NCI-H1048 (cell line): ENCODE measurements around the gene LRRC34.

Source experiments
- DNase-seq: peaks from one replicate; lab custom pipeline; 2025; lab: John Stamatoyannopoulos, UW

Gene LRRC34, protein sequence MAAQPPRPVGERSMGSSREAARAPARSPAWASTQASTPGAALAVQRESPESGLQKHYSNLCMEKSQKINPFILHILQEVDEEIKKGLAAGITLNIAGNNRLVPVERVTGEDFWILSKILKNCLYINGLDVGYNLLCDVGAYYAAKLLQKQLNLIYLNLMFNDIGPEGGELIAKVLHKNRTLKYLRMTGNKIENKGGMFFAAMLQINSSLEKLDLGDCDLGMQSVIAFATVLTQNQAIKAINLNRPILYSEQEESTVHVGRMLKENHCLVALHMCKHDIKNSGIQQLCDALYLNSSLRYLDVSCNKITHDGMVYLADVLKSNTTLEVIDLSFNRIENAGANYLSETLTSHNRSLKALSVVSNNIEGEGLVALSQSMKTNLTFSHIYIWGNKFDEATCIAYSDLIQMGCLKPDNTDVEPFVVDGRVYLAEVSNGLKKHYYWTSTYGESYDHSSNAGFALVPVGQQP

DNA sequence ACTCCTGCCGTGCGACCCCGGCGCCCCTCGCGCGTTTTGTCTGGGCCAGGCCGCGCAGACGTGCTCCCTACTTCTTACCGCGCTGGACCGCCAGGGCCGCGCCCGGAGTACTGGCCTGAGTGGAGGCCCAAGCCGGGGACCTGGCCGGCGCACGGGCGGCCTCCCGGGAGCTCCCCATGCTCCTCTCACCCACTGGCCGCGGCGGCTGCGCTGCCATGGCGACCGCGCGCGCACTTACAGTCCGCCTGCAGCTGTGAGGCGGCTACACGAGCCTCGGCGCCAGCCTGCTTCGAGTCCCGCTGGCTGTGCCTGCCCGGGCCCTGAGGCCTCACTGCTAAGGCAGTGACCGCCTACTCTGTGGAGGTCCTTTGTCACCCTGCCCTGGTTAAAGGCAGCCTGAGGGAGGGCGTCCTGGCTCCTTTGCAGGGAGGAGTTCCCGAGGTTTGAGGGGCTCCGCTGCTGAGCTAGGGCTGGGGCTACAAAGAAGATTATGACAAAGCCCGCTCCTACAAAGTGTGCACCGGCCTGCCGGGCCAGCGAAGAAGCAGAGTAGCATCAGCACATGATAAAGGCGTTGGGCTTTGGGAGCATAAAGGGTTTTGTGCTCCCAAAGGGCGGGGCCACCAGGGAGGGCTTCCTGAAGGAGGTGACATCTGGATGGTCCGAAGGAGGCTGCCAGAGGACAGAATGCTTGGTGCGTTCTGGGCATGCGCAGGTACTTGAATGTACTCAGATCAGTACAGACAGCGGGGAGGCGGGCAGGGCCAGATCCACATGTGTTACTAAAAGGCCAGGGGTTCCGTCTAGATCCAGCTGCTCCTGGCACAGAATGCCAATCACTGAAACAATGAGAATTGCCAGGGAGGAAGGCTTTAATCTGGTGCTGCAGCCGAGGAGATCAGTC, at the start of gene LRRC34, which contains the start of gene LRRIQ4:
Gene LRRC34 (minus strand): TSS at position 573 of the 904 bp plus-strand sequence. CDS start 356 bp downstream, at position 217.
Gene LRRIQ4 (plus strand): TSS at position 539 of the 904 bp plus-strand sequence. CDS start 9,052 bp downstream, outside the sequence.
- DNase-seq = no peak

DNA sequence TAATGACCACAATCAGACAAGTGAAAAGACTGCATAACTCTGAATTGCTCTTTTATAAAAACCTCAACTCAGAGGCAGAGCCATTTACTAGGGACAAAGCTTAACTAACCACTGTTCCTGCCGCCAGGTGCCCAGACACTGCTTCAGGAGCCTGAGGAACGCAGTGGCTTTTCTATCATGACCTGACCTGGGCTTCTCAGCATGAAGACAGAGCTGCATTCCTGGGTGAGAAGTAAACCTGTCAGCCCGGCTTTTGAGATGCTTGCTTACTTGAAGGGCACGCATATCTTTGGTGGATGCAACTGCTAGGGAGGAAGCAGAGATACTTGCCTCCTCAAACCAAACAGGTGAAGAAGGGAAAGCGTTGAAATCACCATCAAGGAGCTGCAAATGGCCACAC, 49.2 kb upstream of the LRRC34 start:
- DNase-seq = no peak

DNA sequence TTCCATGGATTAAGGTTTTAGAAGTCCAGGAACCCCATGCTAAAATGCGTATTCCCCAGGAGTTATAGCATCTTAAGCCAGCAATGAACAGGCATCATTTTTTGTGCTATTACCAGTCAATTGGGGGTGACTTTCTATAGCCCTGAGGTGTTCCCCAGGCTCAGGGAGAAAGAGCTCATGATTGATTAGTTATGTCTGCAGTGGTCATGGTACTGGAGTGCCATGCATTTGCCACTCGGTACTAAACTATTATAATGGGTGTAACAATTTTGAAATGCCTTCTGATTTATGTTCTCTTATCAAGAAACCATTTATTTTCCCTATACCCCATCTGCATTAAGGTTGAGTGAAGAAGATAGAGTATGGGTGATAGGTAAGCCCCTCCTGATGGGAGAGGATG, 45.1 kb upstream of the LRRC34 start:
- DNase-seq = no peak

DNA sequence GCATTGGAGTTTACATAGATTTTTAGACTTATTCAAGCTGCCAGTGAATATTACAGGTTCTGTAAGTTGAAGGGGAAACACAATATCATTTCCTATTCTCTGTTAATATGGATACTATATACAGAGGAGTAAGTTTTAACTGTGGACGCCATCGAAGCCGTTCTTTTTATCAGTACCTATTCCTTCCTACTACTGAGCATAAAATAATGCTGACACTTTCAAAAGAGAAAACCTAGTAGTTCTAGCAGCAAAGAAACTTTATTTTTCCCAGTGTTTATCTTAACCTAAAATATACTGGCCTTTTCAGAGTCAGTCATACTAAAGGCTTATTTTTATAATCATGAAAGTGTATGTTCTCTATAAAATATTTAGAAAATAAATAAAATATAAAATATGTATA, 42.8 kb upstream of the LRRC34 start:
- no peak for DNase-seq

DNA sequence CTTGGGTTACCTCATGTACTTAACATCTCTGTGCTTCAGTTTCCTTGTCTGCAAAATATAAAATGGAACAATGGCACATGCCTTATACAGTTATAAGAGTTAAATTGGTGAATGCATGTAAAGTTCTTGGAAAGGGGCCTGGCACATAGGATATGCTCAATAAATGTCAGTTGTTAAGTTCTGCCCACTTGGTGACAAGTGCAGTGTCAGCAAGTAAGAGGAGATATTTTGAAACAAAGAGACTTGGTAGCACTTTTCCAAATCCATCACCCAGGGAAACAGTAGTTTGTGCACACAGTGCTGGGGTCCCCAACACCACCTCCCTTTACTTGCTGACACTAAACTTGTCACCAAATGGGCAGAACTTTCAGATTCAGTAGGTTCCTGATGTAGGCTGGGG, 37.9 kb upstream of the LRRC34 start:
- DNase-seq = no peak

DNA sequence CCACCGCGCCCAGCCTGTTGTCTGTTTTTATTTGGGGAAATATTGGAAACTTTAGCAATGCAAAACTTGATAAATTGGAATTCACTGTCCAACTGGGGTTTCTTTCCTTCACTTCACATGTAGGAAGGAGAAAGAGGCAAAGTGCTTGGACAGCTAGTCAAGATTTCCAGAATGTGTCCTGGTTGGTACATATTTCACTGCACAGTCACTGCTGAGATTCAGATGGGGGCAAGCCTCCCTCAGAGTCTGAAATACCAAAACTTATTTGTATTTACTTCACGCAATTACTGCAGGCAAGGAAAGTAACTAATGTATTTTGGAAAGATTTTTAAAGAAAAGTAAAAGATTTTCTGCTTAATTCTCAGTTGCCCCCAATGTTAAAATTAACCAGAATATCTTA, 36.0 kb upstream of the LRRC34 start:
- no peak for DNase-seq

DNA sequence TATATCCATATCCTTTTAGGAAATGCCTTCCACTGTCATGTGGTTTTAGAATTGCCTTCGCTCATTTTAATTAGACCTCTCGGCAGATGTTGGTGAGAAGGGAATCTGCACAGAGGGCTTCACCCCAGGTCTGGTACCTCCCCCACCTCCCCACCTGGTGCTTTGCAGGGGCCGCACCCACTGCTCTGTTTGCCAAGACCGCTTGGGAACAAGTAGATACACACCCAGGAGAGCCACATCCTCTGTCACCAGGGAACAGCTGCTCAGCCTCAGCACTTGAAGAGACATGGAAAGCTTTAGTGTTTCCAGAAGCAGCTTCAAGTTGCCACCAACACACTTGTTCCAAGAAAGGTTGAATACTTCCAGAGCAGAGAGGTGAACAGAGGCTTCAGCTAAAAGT, 35.2 kb upstream of the LRRC34 start:
- DNase-seq = no peak

DNA sequence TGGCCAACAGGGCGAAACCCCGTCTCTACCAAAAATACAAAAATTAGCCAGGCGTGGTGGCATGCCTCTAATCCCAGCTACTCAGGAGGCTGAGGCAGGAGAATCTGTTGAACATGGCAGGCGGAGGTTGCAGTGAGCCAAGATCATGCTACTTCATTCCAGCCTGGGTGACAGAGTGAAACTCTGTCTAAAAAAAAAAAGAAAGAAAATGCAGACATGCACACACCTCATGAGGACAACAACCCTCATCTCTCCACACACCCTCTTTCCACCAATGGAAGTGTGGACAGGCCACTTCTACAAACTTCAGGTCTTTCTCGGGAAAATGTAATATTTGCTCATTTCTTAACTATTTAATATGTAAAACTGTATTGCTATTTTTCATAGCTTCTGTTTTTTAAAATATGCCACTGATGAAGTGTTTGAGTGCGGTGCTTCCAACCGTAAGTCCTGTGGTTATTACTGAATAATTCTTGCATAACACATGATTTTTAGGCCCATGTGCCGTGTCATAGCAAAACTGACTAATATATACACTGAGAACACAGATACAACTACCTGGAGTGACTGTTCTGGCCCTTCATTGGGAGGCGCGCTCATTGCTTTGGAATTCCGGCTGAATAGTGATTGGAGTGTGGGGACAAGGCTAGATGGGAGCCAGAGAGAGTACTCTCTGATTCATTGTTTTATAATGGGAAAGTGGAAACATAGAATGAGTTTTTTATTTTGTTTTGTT, 33.9 kb upstream of the LRRC34 start:
- no peak for DNase-seq

DNA sequence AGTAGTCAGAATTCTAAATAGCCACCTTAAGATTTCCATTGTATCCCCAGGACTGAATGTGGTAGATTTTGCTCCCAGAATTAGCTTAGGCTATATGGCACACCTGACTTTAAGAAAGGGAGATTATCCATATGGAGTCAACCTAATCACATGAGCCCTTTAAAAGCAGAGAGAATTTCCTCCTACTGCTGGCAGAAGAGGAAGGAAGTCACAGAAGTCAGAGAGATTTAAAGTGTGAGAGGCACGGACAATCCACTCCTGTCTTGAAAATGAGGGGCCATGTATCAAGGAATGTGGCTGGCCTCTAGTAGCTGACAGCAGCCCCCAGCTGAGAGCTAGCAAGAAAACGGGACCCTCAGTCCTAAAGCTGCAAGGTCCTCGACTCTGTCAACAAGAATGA, 30.3 kb upstream of the LRRC34 start:
- DNase-seq = no peak

DNA sequence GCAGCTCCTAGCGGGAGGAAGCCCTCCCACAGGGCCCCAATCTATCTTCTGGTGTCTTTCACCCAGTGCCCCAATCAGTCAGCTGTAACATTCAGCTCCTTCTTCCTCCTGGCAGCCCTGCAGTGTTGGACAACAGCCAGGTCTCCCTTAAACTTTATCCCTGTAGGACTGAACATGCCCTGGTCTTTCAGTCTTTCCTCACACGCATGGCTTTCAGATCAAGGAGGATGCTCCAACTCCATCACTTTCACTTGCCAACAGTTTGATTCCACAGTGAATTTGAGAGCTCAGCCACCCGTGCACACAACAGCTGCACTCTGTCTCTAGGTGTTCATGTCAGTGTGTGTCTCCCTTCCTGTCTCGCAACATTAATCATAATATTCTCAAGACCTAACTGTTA, 28.5 kb upstream of the LRRC34 start:
- DNase-seq = no peak

DNA sequence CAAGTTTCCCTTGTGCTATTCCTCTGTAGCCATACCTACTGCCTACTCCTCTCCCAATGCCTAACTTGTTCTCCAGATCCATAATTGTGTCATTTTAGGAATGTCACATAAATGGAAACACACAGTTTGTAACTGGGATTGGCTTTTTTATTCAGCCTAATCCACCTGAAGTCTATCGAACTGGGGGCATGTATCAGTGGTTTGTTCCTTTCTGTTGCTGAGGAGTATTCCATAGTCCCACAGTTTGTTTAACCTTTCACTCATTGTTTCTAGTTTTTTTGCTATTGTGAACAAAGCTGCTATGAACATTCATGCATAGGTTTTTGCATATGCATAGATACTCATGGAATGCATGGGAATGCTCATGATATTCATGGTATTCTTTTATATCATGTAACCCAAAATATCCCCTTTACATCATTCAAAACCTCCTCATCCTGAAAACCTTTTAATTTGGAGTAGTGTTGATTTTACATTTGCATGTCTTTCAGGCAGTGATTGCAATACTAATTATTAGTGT, 25.9 kb upstream of the LRRC34 start:
- no peak for DNase-seq

DNA sequence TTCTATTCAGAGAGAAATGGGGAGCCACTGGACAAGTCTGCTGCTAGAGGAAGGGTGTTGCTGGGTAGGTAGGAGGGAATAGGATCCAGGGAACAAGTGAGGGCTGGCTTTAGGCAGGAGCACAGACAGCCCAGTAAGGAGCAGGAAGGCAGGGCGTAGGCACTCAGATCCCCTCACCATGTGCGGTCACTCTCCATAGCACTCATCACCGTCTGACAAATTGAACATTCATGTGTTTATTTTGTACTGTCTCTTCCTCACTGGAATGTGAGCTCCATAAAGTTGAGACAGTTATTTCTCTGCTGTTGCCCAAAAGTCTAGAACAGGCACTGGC, 24.2 kb upstream of the LRRC34 start:
- DNase-seq = no peak

DNA sequence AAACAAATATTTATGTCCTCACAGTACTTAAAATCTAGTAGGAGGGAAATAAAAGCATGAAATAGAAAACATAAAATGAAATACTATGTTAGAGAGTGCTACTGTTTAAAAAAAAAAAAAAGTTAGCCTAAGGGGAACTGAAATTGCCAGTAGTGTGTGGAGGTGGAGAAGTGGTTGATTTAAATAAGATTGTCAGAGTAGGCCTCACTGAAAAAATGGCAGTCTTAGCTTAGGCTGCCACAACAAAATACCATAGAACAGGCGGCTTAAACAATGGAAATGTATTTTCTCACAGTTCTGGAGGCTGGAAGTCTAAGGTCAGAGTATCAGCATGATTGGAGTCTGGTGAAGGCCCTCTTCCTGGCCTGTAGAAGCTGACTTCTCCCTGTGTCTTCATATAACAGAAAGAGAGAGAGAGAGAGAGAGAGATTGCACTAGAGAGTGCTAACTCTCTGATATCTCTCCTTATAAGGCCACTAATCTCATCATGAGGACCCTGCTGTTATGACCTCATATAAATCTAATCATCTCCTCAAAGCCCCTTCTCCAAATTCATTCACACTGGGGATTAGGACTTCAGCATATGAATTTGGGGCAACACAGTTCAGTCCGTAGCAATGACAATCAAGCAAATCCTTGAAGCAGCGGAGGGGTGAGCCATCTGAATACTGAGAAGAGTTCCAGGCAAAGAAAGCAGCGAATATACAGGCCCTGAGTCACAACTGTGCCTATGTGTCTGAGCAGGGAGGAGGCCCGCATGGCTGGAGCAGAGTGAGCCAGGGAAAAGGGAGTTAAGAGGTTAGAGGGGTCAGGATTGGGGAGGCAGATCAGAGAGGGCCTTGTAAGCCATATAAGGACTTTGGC, 23.6 kb upstream of the LRRC34 start:
- no peak for DNase-seq

DNA sequence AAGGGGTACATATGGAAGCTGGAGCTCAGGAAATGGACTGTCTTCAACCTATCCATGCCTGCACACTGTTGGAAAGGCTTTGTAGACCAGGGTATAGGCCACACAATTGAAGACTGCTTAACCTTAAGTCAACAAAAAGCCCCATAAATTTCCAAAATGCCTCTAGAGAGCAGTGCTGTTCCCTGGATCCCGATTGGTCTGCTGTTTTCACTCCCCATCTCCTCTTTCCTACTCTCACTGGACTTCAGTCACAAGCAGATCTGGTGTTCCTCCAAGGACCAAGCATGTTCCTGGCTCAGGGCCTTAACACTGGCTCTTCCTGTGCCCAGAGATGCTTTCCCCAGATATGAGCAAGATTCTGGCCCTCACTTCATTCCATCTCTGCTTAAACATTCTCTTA, 22.8 kb upstream of the LRRC34 start:
- no peak for DNase-seq

DNA sequence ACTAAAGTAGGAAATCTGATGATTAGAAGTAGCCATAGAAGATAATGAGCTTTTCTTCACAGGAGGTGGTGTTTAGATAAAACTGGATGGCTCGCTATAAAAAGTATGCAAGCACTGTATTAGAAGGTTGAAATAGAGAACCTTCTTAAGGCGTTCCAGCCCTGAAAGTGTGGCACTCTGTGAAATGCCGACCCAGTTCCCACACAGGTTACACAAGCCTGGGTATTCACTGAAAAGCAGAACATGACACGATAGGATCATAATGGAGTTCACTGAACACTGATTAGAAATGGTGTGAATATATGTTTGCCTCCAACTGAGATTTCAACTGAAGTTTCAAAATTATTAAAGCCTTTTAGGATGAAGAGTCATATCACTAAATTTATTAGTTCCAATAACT, 15.0 kb upstream of the LRRC34 start:
- DNase-seq = no peak

DNA sequence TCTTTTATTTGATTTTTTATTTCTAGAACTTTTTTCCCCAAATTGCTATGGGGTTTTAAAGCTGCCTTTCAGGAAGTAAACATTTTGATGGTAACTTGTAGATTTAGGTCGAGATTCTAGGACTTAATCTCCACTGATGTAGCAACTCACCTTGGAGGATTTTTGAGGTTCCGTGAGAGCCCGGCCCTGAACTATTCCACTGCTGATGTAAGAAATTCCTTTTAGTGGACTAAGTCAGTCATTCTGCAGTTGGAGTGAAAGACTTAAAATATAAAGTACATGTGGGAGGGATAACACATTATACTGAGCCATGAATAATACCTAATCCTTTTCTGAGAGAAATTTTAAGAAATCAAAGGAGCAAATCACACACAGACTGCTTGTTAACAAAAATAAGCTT, 12.6 kb upstream of the LRRC34 start:
- DNase-seq = no peak

DNA sequence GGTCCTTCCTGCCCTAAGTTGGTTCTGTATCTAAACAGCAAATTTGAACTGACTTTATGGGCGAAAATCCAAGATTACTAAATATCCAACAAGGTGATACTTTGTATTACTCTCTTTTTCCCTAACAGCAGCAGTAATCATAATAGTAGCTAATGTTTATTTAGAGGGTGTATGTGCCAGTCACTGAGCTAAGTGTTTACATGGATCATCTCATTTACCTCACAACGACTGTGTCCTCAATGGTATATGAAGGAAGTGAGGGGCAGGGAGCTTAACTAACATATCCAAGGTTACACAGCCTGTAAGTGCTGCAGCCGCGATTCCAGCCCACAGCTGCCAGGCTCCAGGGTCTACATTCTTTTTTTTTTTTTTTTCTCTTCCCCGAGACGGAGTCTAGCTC, 10.3 kb upstream of the LRRC34 start:
- DNase-seq = no peak

DNA sequence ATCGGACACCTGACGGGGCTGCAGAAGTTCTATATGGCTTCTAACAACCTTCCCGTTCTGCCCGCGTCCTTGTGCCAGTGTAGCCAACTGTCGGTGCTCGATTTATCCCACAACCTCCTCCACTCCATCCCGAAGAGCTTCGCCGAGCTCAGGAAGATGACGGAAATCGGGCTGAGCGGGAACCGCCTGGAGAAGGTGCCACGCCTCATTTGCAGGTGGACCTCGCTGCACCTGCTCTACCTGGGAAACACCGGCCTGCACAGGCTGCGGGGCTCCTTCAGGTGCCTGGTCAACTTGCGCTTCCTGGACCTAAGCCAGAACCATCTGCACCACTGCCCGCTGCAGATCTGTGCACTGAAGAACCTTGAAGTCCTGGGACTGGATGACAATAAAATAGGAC, 9.8 kb upstream of the LRRC34 start:
- DNase-seq = no peak

DNA sequence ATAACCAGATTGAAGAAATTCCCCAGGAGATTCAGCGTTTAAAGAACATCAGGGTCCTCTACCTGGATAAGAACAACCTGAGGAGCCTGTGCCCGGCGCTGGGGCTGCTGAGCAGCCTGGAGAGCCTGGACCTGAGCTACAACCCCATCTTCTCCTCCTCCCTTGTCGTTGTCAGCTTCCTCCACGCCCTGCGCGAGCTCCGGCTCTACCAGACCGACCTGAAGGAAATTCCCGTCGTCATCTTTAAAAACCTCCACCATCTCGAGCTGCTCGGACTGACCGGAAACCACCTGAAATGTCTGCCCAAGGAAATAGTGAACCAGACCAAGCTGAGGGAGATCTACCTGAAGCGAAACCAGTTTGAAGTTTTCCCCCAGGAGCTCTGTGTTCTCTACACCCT, 9.4 kb upstream of the LRRC34 start:
- no peak for DNase-seq

DNA sequence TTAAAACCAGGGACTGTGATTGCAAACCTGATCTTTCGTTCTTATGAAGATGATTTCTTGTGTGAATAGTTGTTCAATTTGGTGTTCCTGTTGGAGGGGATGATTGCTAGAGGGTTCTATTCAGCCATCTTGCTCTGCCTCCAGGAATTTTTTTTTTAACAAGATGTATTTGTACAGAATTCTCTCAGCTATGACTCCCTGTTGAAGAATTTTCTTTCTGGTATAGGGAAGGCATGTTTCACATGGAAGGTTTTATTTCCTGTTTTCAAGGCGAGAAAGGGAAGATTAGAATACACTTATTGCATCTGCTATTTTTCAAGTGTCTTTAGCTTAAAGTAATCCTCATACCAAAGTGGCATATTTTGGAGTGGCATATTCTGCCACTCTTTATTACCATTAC, 5.6 kb upstream of the LRRC34 start:
- DNase-seq = no peak

DNA sequence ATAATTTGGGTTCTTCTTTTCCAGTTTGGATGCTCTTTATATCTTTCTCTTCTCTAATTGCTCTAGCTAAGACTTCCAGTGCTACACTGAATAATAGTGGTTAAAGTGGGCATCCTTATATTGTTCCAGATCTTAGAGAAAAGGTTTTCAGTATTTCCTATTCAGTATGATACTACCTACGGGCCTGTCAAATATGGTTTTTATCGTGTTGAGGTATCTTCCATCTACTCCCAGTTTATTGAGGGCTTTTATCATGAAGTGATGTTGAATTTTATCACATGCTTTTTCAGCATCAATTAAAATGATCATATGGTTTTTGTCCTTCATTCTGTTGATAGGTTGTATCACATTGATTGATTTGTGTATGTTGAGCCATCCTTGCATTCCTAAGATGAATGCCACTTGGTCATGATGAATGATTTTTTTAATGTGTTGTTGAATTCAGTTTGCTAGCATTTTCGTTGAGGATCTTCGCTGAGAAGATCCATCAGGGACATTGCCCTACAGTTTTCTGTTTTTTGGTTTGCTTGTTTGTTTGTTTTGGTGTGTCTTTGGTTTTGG, 3.0 kb upstream of the LRRC34 start:
- DNase-seq = no peak
